ENCODE measurements around the gene ISM2. TPM values are rescaled to one million over a fixed set of nuclear protein-coding genes. Genes with fewer than 3 reads are reported as not detected.

ISM2 gene
- total and polyA plus RNA-seq, 11 donors: 1.3 TPM; not detected in 10

DNA sequence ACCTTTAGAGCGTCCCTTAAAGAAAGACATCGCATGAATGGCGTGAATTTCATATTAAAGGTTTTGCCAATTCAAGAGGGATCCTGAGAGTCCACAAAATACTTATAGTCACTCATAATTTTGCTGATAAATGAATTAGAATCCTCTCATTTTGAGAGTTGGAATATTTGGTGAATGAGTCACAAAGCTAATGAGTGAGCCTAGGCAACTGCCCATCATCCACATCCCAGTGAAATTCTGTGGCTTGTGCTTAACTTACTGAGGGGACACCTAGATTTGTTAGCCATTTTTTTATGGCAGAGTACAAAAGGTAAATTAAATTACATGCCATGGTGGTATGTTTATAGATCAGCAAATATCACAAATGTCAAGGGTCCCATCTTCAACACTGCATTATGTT is 62.6 kb downstream of the ISM2 start:
- no peak for ATAC-seq

DNA sequence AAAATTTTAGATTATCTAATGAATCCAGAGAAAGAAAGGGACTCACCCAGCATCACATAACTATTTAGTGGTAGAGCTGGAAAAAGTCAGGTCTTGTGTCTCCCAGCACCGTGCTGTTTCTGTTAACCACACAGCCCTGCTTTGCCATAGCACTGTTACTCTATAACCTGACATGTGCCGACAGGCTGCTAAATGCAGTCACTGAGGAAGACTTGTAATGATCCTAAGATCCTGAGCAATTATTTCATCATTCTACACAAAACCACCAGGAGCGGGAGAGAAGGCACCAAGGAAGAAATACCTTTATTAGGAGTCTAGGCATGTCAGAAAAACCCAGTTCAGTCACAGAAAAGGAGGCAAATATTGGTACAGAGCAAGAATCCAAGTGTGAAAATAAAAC is 72.2 kb downstream of the ISM2 start:
- no peak overlapping the region for H3K4me3 ChIP-seq
- ATAC-seq (no peak), DNase-seq (no peak)
- H3K27me3 ChIP-seq: no peaks in the 10 kb centered on the region
- peaks cover 2 to 100% (median 96%) of the 10 kb centered on the region in 9 donors for H3K36me3 ChIP-seq
- H3K4me1 ChIP-seq: no peaks in the 10 kb centered on the region
- 89 to 100% (median 96%) methylated on average over 3 of the region's 3 CpGs for WGBS, 4 donors
- intact Hi-C loops (cut with DNase I): no loop called here
- no peak overlapping the region for H3K27ac ChIP-seq
- no peaks in the 10 kb centered on the region for H3K9me3 ChIP-seq
- no peak for TF ChIP-seq POLR2A (IDR thresholded peaks at IDR 0.05)
- TF ChIP-seq, protein P1, sequence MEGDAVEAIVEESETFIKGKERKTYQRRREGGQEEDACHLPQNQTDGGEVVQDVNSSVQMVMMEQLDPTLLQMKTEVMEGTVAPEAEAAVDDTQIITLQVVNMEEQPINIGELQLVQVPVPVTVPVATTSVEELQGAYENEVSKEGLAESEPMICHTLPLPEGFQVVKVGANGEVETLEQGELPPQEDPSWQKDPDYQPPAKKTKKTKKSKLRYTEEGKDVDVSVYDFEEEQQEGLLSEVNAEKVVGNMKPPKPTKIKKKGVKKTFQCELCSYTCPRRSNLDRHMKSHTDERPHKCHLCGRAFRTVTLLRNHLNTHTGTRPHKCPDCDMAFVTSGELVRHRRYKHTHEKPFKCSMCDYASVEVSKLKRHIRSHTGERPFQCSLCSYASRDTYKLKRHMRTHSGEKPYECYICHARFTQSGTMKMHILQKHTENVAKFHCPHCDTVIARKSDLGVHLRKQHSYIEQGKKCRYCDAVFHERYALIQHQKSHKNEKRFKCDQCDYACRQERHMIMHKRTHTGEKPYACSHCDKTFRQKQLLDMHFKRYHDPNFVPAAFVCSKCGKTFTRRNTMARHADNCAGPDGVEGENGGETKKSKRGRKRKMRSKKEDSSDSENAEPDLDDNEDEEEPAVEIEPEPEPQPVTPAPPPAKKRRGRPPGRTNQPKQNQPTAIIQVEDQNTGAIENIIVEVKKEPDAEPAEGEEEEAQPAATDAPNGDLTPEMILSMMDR (IDR thresholded peaks at IDR 0.05): no peak

More for the DNA sequence above, 62.6 kb downstream of the ISM2 start:
- peaks cover 0 to 3% (median 0%) of the 10 kb centered on the region in 12 donors for H3K4me1 ChIP-seq
- 98 to 99% (median 98%) methylated on average over 3 of the region's 3 CpGs for WGBS, 4 donors
- intact Hi-C loops (cut with DNase I): no loop called here
- TF ChIP-seq, protein P1 (IDR thresholded peaks at IDR 0.05): no peak
- TF ChIP-seq POLR2A (IDR thresholded peaks at IDR 0.05): no peak
- peaks cover 0 to 99% (median 90%) of the 10 kb centered on the region in 9 donors for H3K36me3 ChIP-seq
- no peak overlapping the region for H3K27ac ChIP-seq
- no peaks in the 10 kb centered on the region for H3K9me3 ChIP-seq
- no peak for DNase-seq
- H3K27me3 ChIP-seq: no peaks in the 10 kb centered on the region
- no peak overlapping the region for H3K4me3 ChIP-seq

DNA sequence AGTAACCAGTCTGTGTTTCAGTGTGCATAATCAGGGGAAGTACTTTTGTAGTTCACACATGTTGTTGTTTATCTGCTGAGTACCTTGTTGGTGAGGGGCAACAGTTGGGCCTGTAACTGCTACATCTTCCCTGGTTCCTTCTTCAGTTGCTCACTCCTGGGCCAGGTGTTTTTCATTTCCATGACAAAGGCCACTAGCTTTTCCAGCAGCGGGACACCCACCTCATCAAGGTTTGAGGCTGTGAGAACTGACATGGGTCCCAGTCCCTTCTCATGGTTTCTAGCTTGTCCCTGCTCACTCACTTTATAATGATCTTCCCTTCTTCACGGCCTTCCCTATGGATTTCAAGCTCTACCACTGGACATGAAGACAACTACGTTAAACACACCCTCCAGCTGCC is 73.8 kb downstream of the ISM2 start:
- H3K36me3 ChIP-seq: peaks cover 2 to 91% (median 81%) of the 10 kb centered on the region in 9 donors

More for the DNA sequence above, 73.8 kb downstream of the ISM2 start:
- Histone ChIP-seq H3K9me3 (peaks cover 0 to 13% (median 4%) of the 10 kb centered on the region in 12 donors), H3K4me3 (no peak overlapping the region), H3K27me3 (no peaks in the 10 kb centered on the region), H3K27ac (no peak overlapping the region), H3K4me1 (no peaks in the 10 kb centered on the region)
- intact Hi-C loops (cut with DNase I): no loop called here
- WGBS, 4 donors: 89 to 93% (median 92%) methylated on average over 3 of the region's 3 CpGs
- no peak for DNase-seq
- TF ChIP-seq POLR2A (IDR thresholded peaks at IDR 0.05): no peak
- TF ChIP-seq, protein P1 (IDR thresholded peaks at IDR 0.05): no peak
- ATAC-seq: no peak

Other genes with a start within 250 kb of the ISM2 start
- gene NGB, start 227.6 kb downstream of the ISM2 start, total RNA-seq: not detected
- not detected for gene NGB, start 227.6 kb downstream of the ISM2 start, polyA plus RNA-seq
- gene POMT2, start 177.9 kb downstream of the ISM2 start, total RNA-seq: 10 to 100 TPM in 8 of 9 donors, 1 to 10 TPM in 1; 7.3 to 27.6 (median 15.3) TPM
- gene POMT2, start 177.9 kb downstream of the ISM2 start, polyA plus RNA-seq: 10 to 100 TPM in 1 of 2 donors, 1 to 10 TPM in 1; 7.0 to 17.9 TPM
- 10 to 100 TPM in 7 of 9 donors, 1 to 10 TPM in 2; 7.7 to 27.7 (median 13.7) TPM for gene GSTZ1, start 177.8 kb downstream of the ISM2 start, total RNA-seq
- 10 to 100 TPM; 11.5 to 13.6 TPM for gene GSTZ1, start 177.8 kb downstream of the ISM2 start, polyA plus RNA-seq
- gene TMED8, start 121.7 kb downstream of the ISM2 start, total RNA-seq: 1 to 10 TPM; 5.2 to 9.5 (median 7.8) TPM
- 1 to 10 TPM; 1.5 to 5.0 TPM for gene TMED8, start 121.7 kb downstream of the ISM2 start, polyA plus RNA-seq
- gene SAMD15, start 121.4 kb downstream of the ISM2 start, total RNA-seq: 1 to 10 TPM in 1 of 9 donors, under 1 TPM in 1, not detected in 7; 0.35 to 1.2 TPM
- under 1 TPM; 0.08 to 0.36 TPM for gene SAMD15, start 121.4 kb downstream of the ISM2 start, polyA plus RNA-seq
- under 1 TPM in 4 of 9 donors, not detected in 5; 0.15 to 0.32 (median 0.28) TPM for gene NOXRED1, start 75.3 kb downstream of the ISM2 start, total RNA-seq
- gene NOXRED1, start 75.3 kb downstream of the ISM2 start, polyA plus RNA-seq: not detected
- 10 to 100 TPM in 8 of 9 donors, 1 to 10 TPM in 1; 9.7 to 18.4 (median 14.4) TPM for gene VIPAS39, start 41.2 kb downstream of the ISM2 start, total RNA-seq
- gene VIPAS39, start 41.2 kb downstream of the ISM2 start, polyA plus RNA-seq: 10 to 100 TPM in 1 of 2 donors, 1 to 10 TPM in 1; 6.6 to 13.5 TPM
- 100 to 1,000 TPM; 112 to 210 (median 152) TPM for gene AHSA1, start 40.7 kb downstream of the ISM2 start, total RNA-seq
- gene AHSA1, start 40.7 kb downstream of the ISM2 start, polyA plus RNA-seq: 100 to 1,000 TPM; 137 to 256 TPM
- 10 to 100 TPM in 8 of 9 donors, 1 to 10 TPM in 1; 8.2 to 25.2 (median 11.2) TPM for gene SPTLC2, start 117.8 kb upstream of the ISM2 start, total RNA-seq
- gene SPTLC2, start 117.8 kb upstream of the ISM2 start, polyA plus RNA-seq: 10 to 100 TPM in 1 of 2 donors, 1 to 10 TPM in 1; 3.8 to 12.0 TPM
- 10 to 100 TPM; 10.8 to 16.5 (median 12.5) TPM for gene ALKBH1, start 209.2 kb upstream of the ISM2 start, total RNA-seq
- gene ALKBH1, start 209.2 kb upstream of the ISM2 start, polyA plus RNA-seq: 10 to 100 TPM in 1 of 2 donors, 1 to 10 TPM in 1; 6.5 to 11.4 TPM
- 100 to 1,000 TPM; 112 to 309 (median 169) TPM for gene SLIRP, start 209.3 kb upstream of the ISM2 start, total RNA-seq
- gene SLIRP, start 209.3 kb upstream of the ISM2 start, polyA plus RNA-seq: 100 to 1,000 TPM; 423 to 872 TPM